ENCODE data around the gene PRRT2. TPM values are rescaled to one million over a fixed set of nuclear protein-coding genes. Genes with fewer than 3 reads are reported as not detected.
A peak's percentile ranks its signal among the peaks of the same experiment; 100 is the strongest.

PRRT2 gene
- total RNA-seq, 6 donors from 2014 or later: 1.4 to 13.6 (median 2.5) TPM

GRCh38 chr16:29808219-29808900 lies 3.6 kb upstream of the PRRT2 start:
- TF ChIP-seq POLR2AphosphoS5 (IDR thresholded peaks at IDR 0.05) (no peak), CTCF (IDR thresholded peaks at IDR 0.05) (peak in 1 of 6 experiments; percentile 3), POLR2A (IDR thresholded peaks at IDR 0.05) (no peak)
- peak overlapping the region; percentile 86 to 94 (median 92) for H3K27ac ChIP-seq
- 45 to 47% methylated on average over 23 to 24 of the region's 25 CpGs for WGBS, 2 donors
- peak in 1 of 2 donors; percentile 81 for DNase-seq
- H3K4me1 ChIP-seq: peaks cover 57 to 73% (median 64%) of the 10 kb centered on the region in 4 donors
- H3K27me3 ChIP-seq: peaks cover 0 to 5% (median 0%) of the 10 kb centered on the region in 4 donors
- no peaks in the 10 kb centered on the region for H3K9me3 ChIP-seq
- peak overlapping the region; percentile 11 to 75 (median 68) for H3K4me3 ChIP-seq
- no peak for ATAC-seq (ENCODE audit: low FRiP score in 2 of 2)
- H3K36me3 ChIP-seq: peaks cover 2 to 21% (median 17%) of the 10 kb centered on the region in 4 donors

GRCh38 chr16:29809031-29809747 lies 2.8 kb upstream of the PRRT2 start:
- H3K27ac ChIP-seq: peak overlapping the region; percentile 86 to 94 (median 92)
- peak overlapping the region in 2 of 4 donors; percentile 4 to 74 for H3K4me3 ChIP-seq
- peaks cover 52 to 74% (median 62%) of the 10 kb centered on the region in 4 donors for H3K4me1 ChIP-seq
- H3K27me3 ChIP-seq: peaks cover 0 to 5% (median 0%) of the 10 kb centered on the region in 4 donors
- no peak for ATAC-seq (ENCODE audit: low FRiP score in 2 of 2)
- no peak for TF ChIP-seq EP300 (IDR thresholded peaks at IDR 0.05)
- no peak for TF ChIP-seq CTCF (IDR thresholded peaks at IDR 0.05)
- TF ChIP-seq POLR2A (IDR thresholded peaks at IDR 0.05): no peak
- TF ChIP-seq POLR2AphosphoS5 (IDR thresholded peaks at IDR 0.05): no peak
- H3K9me3 ChIP-seq: no peaks in the 10 kb centered on the region
- peak in 1 of 2 donors; percentile 86 for DNase-seq
- WGBS, 2 donors: 76 to 77% methylated on average over 12 to 23 of the region's 31 CpGs
- H3K36me3 ChIP-seq: peaks cover 2 to 21% (median 17%) of the 10 kb centered on the region in 4 donors

GRCh38 chr16:29809850-29810698 lies 1.9 kb upstream of the PRRT2 start:
- TF ChIP-seq EP300 (IDR thresholded peaks at IDR 0.05) (no peak), CTCF (IDR thresholded peaks at IDR 0.05) (no peak), POLR2AphosphoS5 (IDR thresholded peaks at IDR 0.05) (no peak), POLR2A (IDR thresholded peaks at IDR 0.05) (no peak)
- DNase-seq (peak in 1 of 2 donors; percentile 86), ATAC-seq (ENCODE audit: low FRiP score in 2 of 2) (no peak)
- peaks cover 0 to 5% (median 0%) of the 10 kb centered on the region in 4 donors for H3K27me3 ChIP-seq
- H3K4me3 ChIP-seq: peak overlapping the region in 2 of 4 donors; percentile 4 to 74
- peak overlapping the region; percentile 79 to 94 (median 88) for H3K27ac ChIP-seq
- H3K9me3 ChIP-seq: no peaks in the 10 kb centered on the region
- peaks cover 50 to 74% (median 62%) of the 10 kb centered on the region in 4 donors for H3K4me1 ChIP-seq
- H3K36me3 ChIP-seq: peaks cover 2 to 21% (median 17%) of the 10 kb centered on the region in 4 donors
- 36 to 62% methylated on average over 21 to 23 of the region's 23 CpGs for WGBS, 2 donors

GRCh38 chr16:29810699-29811169 lies 1.3 kb upstream of the PRRT2 start:
- peaks cover 0 to 5% (median 0%) of the 10 kb centered on the region in 4 donors for H3K27me3 ChIP-seq
- H3K27ac ChIP-seq: peak overlapping the region; percentile 79 to 94 (median 88)
- peaks cover 54 to 78% (median 66%) of the 10 kb centered on the region in 4 donors for H3K4me1 ChIP-seq
- ATAC-seq (ENCODE audit: low FRiP score in 2 of 2) (no peak), DNase-seq (no peak)
- H3K36me3 ChIP-seq: peaks cover 2 to 21% (median 17%) of the 10 kb centered on the region in 4 donors
- H3K4me3 ChIP-seq: peak overlapping the region in 3 of 4 donors; percentile 51 to 61 (median 57)
- 33 to 35% methylated on average over 9 of the region's 9 CpGs for WGBS, 2 donors
- H3K9me3 ChIP-seq: no peaks in the 10 kb centered on the region
- TF ChIP-seq CTCF (IDR thresholded peaks at IDR 0.05): no peak
- TF ChIP-seq EP300 (IDR thresholded peaks at IDR 0.05): no peak
- TF ChIP-seq POLR2A (IDR thresholded peaks at IDR 0.05): no peak
- no peak for TF ChIP-seq POLR2AphosphoS5 (IDR thresholded peaks at IDR 0.05)

Measured in upper lobe of left lung (tissue), 6 donors.